Nephron (organoid): ENCODE results near the gene TC2N.

Source experiments
- H3K27ac Mint-ChIP-seq, 3 experiments: 2 replicates each; pipeline ENCODE4 v1.8.0; 2020; ENCODE audit warnings: mixed read lengths in 3 of 3, mild to moderate bottlenecking in 2 of 3, moderate library complexity in 1 of 3
- H3K27me3 Mint-ChIP-seq: 2 replicates; pipeline ENCODE4 v1.8.0; 2021; ENCODE audit warnings: low read depth, mild to moderate bottlenecking, moderate library complexity, mixed read lengths
- H3K36me3 Mint-ChIP-seq: 2 replicates; pipeline ENCODE4 v1.8.0; 2020; ENCODE audit warnings: low read depth, mixed read lengths
- H3K4me1 Mint-ChIP-seq: 2 replicates; pipeline ENCODE4 v1.8.0; 2020; ENCODE audit warnings: mixed read lengths
- H3K4me3 Mint-ChIP-seq, 3 experiments: 2 replicates each; pipeline ENCODE4 v1.8.0; 2020; ENCODE audit warnings: mild to moderate bottlenecking in 3 of 3, mixed read lengths in 3 of 3, moderate library complexity in 2 of 3
- H3K9me3 Mint-ChIP-seq: 2 replicates; pipeline ENCODE4 v1.8.0; 2020; ENCODE audit warnings: mixed read lengths
- TF ChIP-seq, protein P1 (sequence below), 3 experiments: fragments of 200-600 bp; sonication (generic); IDR thresholded peaks; one replicate each; pipeline ENCODE4 v1.5.0; 2021; ENCODE audit warnings: antibody characterized with exemption in 3 of 3; ENCODE audit not compliant: unreplicated experiment in 3 of 3

TC2N gene

DNA sequence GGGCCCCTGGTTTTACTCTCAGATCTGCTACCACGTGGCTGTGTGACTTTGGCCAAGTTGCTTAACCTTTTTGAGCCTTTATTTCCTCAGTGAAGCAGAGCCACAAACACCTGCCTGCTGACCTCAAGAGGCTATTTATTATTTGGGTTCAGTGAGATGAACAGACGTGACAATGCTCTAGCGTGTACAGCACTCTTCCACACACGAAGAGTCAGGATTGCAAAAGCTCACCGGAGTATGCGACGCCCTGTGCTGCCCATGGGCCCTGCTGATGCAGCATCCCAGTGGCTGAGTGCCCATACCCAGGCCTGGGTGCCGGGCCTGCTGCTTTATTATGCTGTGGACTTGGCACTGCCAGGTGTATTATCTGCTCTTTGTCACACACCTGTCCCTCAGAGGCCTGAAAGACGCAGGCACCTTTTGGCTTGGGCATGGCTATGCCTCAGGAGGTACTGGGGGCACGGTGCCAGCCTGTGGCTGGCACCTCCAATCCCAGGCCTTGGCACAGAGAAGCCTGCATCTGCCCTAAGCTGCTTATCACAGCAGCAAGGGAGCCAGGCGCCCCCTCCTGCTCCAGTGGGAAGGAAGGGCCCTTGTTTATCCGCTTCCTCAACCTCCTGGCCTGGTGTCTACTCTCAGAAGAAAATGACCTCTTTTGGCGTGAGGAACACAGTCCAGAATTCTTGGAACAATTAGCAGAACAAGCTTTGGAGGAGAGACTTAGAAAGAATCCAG, 22.3 kb upstream of the TC2N start:
- Mint-ChIP-seq H3K4me3 (no peak overlapping the region), H3K4me1 (peaks cover 47% of the 10 kb centered on the region), H3K27ac (peak overlapping the region in 2 of 3 experiments; percentile 61 to 70), H3K27me3 (peaks cover 4% of the 10 kb centered on the region), H3K9me3 (no peaks in the 10 kb centered on the region), H3K36me3 (peaks cover 19% of the 10 kb centered on the region)
- TF ChIP-seq, protein P1, sequence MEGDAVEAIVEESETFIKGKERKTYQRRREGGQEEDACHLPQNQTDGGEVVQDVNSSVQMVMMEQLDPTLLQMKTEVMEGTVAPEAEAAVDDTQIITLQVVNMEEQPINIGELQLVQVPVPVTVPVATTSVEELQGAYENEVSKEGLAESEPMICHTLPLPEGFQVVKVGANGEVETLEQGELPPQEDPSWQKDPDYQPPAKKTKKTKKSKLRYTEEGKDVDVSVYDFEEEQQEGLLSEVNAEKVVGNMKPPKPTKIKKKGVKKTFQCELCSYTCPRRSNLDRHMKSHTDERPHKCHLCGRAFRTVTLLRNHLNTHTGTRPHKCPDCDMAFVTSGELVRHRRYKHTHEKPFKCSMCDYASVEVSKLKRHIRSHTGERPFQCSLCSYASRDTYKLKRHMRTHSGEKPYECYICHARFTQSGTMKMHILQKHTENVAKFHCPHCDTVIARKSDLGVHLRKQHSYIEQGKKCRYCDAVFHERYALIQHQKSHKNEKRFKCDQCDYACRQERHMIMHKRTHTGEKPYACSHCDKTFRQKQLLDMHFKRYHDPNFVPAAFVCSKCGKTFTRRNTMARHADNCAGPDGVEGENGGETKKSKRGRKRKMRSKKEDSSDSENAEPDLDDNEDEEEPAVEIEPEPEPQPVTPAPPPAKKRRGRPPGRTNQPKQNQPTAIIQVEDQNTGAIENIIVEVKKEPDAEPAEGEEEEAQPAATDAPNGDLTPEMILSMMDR (IDR thresholded peaks at IDR 0.05; ENCODE audit: unreplicated experiment in 3 of 3), result no peak

DNA sequence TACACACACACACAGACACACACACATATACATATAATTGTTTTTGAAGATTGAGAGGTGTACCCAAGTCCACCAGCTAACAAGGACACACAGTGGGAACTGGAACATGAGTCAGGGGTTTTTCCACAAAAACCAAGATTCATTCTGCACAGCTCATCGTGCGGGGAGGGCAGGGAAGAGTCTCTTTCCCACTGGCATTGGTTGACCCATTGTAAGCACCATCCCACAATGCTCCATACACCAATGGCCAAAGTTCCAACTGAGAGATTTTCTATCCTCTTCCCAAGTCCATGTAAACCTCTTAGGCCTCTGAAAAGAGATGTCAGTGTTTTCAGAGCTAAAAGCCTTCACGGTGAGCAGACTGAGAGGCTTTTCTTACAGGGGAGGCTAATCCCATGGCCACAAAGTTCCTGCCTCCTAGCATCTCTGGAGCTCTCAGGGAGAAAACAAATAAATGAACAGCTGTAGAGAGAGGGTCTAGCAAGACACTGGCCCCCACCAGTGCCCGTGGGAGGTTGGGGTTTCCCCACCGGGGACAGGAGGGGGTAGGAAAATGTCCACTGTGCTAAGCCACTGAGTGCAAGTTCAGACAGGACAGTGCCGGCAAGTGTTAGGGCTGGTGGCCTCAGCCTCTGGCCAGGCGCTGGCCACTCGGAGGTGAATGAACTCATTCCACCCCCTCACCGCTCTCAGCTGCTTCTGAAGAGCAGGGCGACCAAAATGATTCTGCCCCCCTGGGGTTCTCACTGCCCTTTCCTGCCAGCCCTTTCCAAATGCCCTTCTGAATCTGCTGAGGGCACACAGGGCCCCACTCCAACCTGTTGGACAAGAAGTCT, 21.5 kb upstream of the TC2N start:
- Mint-ChIP-seq H3K36me3 (peaks cover 19% of the 10 kb centered on the region), H3K9me3 (no peaks in the 10 kb centered on the region), H3K4me3 (no peak overlapping the region), H3K27ac (peak overlapping the region in 1 of 3 experiments; percentile 70), H3K4me1 (peaks cover 55% of the 10 kb centered on the region), H3K27me3 (peaks cover under 1% of the 10 kb centered on the region)
- TF ChIP-seq, protein P1 (IDR thresholded peaks at IDR 0.05; ENCODE audit: unreplicated experiment in 3 of 3), result no peak

GRCh38 chr14:91886961-91887360, 19.6 kb upstream of the TC2N start:
- Mint-ChIP-seq H3K27me3 (no peaks in the 10 kb centered on the region), H3K36me3 (peaks cover 10% of the 10 kb centered on the region), H3K4me3 (no peak overlapping the region), H3K27ac (peak overlapping the region in 1 of 3 experiments; percentile 87), H3K9me3 (no peaks in the 10 kb centered on the region), H3K4me1 (peaks cover 58% of the 10 kb centered on the region)
- TF ChIP-seq, protein P1 (IDR thresholded peaks at IDR 0.05; ENCODE audit: unreplicated experiment in 3 of 3), result no peak

DNA sequence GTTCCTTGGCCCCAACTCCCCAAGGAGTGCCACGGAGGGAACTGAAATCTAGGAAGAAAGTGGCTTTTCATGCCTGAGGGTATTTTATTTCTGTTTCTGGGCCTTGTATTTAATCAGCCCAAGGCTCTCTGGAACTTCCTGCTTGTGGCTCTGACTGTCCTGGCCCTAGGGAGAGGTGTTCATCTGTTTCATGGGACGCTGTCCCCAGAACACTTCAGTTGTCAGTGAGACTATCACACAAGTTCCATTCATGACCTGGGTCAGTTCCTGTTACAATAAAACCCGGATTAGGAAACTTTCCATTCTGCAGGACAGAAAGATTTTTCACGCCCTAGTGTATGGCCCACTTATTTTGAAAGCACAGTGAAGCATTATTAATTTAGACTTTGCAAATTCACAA, 18.5 kb upstream of the TC2N start:
- no peak overlapping the region for H3K4me3 Mint-ChIP-seq
- TF ChIP-seq, protein P1 (IDR thresholded peaks at IDR 0.05; ENCODE audit: unreplicated experiment in 3 of 3), result no peak
- no peaks in the 10 kb centered on the region for H3K9me3 Mint-ChIP-seq
- H3K4me1 Mint-ChIP-seq, result peaks cover 48% of the 10 kb centered on the region
- no peaks in the 10 kb centered on the region for H3K27me3 Mint-ChIP-seq
- H3K27ac Mint-ChIP-seq, result peak overlapping the region in 2 of 3 experiments; percentile 43 to 87
- peaks cover 12% of the 10 kb centered on the region for H3K36me3 Mint-ChIP-seq

GRCh38 chr14:91885113-91885712, 17.9 kb upstream of the TC2N start:
- Mint-ChIP-seq H3K4me3 (no peak overlapping the region), H3K27ac (peak overlapping the region in 2 of 3 experiments; percentile 77 to 87), H3K4me1 (peaks cover 43% of the 10 kb centered on the region), H3K9me3 (no peaks in the 10 kb centered on the region), H3K36me3 (peaks cover 13% of the 10 kb centered on the region), H3K27me3 (no peaks in the 10 kb centered on the region)
- TF ChIP-seq, protein P1 (IDR thresholded peaks at IDR 0.05; ENCODE audit: unreplicated experiment in 3 of 3), result no peak
